HG02642 (cell line): ENCODE results near the gene AEBP1.
A peak's percentile ranks its signal among the peaks of the same experiment; 100 is the strongest.
"Not testable (repeated sequence)": the region's sequence is repeated elsewhere in the genome, so short reads cannot be mapped to it uniquely, and the experiment has no call there.

Source experiments
- ATAC-seq: cut with Tn5 transposase; IDR thresholded peaks from one replicate; pipeline ENCODE4 v1.9.1; 2021; ENCODE audit warnings: mild to moderate bottlenecking; ENCODE audit not compliant: unreplicated experiment, poor library complexity

The AEBP1 gene

DNA sequence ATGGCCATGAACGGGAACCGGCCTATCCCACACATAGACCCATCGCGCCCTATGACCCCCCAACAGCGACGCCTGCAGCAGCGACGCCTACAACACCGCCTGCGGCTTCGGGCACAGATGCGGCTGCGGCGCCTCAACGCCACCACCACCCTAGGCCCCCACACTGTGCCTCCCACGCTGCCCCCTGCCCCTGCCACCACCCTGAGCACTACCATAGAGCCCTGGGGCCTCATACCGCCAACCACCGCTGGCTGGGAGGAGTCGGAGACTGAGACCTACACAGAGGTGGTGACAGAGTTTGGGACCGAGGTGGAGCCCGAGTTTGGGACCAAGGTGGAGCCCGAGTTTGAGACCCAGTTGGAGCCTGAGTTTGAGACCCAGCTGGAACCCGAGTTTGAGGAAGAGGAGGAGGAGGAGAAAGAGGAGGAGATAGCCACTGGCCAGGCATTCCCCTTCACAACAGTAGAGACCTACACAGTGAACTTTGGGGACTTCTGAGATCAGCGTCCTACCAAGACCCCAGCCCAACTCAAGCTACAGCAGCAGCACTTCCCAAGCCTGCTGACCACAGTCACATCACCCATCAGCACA is 9.7 kb downstream of the AEBP1 start:
- ATAC-seq = no peak

DNA sequence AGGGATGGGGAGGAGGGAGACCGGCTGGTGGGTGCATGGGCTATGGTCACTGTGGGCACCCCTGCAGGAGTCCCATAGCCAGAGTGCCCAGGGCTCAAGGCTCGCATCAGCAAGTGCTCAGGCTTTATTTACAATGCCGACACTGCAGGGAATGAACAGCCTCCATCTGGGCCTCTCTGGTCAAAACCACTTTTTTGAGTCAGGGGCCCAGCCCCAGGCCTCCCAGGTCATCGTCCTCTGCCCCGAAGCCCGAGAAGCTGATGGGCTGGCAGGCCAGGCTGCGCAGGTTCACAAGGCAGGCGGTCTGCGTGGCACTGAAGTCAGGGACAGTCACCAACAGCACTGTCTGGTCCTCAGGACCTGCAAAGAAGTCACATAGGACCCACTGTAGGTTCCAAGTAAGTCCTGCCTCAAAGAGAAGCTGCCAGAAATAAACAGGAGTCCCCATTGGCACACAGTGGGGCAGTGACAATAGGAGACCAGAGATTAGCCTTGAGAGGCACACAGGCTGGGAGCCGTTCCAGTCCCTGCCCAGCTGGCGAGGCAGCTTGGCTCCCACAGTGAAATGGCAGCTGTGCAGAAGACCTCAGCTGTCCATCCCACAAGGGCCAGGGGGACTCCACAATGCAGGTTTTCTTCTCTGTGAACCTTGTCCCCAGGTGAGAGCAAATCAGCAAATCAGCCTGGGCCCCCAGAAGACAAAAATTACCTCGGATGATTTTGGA is 10.6 kb downstream of the AEBP1 start:
- ATAC-seq = no peak

DNA sequence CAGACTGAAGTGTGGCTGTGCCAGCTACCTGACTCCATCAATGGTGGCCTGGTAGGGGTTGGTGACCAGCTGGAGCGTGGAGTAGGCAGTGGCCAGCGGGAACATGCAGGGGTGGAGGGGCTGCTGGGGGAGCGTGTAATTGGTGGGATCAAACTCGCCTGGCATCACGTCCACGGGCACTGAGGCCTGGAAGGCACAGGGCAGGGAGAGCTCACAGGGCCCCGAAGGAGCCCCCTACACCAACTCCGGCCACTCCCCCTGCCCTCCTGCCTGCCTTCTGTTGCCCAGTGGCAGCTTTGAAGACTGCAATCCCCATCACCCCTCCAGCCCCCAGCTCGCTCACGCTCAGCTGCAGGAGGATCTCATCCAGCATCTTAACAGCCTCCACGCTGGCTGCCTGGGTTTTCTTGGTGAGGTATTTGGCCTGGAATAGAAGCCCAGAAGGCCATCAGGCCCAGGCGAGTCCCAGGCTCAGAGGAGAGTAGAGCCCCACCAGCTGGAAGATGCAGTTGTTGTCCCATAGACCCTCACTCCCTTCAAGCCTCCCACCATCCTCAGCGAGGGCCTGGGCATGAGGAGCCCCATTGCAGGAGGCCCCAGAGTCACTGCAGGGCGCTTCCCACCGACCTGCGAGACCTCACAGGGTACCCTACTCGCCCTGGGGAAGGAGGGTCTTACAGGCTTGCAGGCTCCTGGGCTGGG is 12.1 kb downstream of the AEBP1 start:
- no peak for ATAC-seq

DNA sequence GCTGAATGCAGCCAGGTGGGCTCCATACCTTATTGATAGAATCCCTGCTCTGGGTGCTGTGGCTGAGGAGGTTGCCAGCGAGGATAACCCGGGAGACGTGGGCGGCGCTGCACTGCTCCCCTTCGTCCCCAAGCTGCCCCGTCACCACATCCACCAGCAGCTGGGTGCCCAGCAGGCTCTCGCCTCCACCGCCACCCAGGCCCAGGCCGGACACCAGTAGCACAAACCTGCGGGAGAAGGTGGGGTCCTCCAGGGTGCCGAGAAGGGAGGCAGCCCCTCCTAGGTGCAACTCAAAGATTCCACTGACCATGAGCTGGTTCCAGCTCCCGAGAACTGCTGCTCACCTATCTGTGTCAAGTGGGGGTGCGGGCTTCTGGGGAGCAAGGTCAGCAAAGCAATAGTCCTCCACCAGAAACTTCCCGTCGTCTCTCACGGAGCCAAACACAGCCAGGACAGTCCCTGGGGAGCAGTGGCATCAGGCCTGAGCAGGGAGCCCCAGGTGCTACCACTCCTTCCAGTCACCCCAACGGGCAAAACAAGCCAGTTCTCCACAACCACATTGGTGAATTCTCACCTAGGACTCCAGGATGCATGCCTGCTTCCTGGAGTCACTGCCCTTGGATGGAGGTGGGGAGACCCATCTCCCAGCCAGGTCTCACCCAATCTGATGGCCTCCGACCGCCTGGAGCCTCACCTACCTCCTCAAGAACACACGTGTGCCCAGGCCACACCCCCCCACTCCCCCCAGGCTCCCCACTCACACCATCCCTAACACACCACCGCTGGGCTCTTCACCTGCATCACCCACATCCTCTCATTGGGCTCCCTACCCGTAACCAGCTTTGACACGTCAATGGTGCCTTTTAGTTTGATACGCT is 12.9 kb downstream of the AEBP1 start:
- no peak for ATAC-seq

DNA sequence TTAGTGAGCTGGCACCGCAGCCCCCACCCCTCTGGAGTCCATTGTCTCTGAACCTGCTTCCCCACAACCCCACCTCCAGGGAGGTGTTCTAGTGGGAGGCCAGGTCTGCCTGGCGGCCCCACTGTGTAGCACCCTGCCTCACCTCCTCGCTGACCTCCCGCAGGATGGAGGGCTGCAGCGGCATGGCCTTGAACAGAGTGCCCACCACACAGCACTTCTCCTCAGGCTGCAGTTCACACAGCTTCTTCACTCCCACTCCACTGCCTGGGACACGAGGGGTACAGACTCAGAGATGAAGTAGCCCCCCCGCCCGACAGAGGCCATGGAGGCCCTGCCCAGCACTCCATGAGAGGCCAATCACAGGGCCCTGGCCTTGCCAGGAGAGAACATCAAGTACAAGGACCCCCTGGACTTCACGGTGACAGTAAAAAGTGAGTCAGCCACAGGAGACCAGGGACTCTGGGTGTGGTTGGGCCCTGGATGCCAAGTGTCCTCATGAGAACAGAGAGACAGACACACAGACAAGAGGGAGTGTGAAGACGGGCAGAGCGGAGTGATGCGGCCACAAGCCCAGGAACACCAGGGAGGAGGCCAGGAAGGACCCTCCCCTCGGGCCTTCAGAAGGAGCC is 13.8 kb downstream of the AEBP1 start:
- no peak for ATAC-seq

DNA sequence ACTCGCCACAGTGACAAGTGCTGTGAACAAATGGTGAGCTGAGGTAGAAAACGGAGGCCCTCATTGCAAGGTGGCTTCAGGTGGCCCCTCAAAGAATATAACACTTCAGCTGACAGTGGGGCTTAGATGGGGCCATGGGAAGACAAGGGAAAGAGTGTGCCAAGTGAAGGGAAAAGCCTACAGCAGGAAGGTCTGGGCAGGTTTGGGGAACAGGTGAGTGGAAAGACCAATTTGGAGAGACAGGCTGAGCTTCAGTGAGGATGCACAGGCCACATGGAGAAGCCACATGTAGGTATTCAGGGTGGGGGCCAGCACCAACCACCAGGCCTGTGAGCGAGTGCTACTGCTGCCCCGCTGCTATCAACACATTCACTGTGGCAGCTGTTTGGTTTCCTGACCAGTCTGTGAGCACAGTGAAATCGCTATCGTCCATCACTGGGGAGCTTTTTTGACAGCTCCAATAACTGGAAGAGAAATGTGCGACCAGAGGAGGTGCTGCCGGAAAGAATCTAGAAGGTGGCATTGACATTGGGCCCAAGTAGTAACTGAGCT is 15.8 kb downstream of the AEBP1 start:
- no peak for ATAC-seq

DNA sequence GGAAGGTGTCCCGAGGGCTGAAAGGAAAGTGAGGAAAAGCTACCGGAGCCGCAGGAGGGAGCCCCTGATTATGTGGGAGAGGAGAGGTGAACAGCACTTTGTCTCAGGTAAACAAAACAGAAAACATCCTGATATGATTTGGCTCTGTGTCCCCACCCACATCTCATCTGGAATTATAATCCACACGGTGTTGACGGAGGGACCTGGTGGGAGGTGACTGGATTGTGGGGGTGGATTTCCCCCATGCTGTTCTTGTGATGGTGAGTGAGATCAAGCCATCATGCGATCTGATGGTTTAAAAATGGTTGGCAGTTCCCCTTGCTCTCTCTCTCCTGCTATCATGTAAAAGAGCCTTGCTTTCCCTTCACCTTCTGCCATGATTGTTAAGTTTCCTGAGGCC is 16.2 kb downstream of the AEBP1 start:
- ATAC-seq = no peak

DNA sequence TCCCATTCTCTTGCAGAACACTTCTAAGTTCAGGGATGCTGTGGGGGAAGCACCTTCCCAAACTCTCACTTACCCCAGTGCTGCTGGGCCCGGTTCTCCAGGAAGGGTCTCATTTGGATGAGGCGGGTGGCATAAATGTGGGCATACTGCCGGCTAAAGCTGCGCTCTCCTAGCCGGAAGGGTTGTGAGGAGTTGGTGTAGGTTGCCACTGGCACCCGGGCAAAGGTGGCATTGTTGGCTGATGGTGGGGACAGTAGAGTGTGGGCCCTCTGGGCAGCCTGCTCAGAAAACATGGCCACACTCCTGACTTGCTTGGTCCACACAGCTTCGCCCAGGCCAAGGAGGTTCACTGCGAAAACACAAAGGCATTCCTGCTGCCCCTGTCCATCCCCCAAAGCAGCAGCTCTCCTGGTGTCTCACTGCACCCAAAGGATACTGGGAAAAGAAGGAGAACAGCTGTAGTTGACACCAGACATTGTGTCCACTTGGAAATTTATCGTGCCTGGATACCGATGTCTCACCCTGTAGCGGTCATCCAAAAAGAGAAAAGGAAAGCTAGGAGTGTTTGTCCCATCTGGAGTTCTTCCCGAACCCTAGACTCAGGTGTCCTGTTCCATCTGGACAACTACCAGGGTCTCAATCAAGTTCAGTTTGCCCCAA is 17.7 kb downstream of the AEBP1 start:
- no peak for ATAC-seq

DNA sequence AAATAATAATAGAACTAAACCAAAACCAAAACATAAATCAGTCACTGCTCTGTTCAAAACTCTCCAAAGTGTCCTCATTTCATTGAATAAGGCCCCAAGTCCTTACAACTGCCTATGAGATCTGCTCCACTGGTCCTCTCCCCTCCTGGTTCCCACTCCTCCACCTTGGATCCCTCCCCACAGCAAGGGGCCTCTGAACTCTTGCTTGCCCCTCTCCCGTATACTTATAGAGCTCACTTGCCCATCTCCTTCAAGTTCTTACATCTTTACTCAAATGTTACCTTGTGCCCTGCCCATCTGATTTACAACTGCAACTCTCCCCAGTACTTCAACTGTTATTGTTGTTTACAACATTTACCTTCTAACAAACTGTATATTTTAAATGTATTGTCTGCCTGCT is 18.4 kb downstream of the AEBP1 start:
- no peak for ATAC-seq

DNA sequence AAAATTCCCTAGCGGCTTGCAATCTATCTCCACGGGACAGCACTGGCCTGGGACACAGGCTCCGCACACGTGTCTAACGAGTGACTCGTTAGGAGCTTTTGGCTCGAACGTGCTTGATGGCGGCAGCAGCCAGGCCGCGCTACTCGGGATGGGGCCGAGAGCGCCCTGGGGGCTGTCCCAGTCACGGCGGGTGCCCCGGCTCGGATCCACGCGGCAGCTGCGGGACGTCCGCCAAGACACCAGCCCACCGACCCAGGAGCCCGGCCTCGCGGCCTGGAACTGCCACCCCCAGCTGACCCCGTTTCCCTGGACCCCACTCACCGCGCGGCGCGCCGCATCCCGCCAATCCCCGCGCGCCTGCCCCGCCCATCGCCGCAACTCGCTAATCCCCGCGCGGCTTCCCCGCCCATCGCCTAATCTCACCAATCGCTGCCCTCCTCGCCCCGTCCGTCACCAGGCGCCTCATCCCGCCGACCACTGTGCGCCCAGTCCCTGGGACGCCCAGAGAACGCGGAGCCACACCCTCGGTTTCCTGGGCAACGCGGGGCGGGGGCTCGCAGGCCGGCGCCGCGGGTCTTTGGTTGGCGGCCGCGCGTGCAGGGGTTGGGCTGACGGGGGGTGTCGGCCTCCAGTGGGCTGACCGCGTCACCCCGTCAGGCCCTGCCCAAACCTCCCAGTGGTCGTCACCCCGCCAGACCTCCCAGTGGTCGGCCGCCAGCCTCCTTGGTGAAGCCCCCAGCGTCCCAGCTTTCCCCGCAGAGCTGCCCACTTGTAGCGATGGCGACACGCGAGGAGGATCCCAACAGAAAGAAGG is 19.3 kb downstream of the AEBP1 start, which contains the start of gene POLD2:
POLD2 (minus strand) TSS at position 359 of the 814 bp plus-strand sequence. CDS start 1,495 bp downstream, outside the sequence.
- peak; percentile 99 for ATAC-seq

DNA sequence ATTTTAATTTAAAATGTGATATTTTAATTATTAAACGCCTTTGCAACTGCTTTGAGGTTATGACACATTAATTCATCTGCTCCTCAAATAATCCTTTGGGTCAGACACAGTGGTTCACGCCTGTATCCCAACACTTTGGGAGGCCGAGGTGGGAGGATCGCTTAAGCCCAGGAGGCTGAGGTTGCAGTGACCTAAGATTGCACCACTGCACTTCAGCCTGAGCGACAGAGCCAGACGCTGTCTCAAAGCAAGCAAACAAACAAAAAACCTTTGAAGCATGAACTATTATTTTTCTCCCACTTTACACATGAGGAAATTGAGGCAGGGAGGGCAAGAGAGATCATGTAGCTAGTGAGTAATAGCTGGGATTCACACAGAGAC is 20.7 kb downstream of the AEBP1 start:
- ATAC-seq = no peak

DNA sequence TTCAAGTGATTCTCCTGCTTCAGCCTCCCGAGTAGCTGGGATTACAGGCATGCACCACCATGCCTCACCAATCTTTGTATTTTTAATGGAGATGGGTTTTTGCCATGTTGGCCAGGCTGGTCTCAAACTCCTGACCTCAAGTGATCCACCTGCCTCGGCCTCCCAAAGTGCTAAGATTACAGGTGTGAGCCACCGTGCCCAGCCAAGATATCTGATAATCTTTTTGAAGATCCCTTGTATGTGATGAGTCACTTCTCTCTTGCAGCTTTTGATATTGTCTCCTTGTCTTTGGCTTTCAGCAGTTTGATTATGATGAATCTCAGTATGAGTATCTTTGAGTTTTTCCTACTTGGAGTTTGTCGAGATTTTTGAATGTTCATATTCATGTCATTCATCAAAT is 22.4 kb downstream of the AEBP1 start:
- not testable (repeated sequence) for ATAC-seq

DNA sequence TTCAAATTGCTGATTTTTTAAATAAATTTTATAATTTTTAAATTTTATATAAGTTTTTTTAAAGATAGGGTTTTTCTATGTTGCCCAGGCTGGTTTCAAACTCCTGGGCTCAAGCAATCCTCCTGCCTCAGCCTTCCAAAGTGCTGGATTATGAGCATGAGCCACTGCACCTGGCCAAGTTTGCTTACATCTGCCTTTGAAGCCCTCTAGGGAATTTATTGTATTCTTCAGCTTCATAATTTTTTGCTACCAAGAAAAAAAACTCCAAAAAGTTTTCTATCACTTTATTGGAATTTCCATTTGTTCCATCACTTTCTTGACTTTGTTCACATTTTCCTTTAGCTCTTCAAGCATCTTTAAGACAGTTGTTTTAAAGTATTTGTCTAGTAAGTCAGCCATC is 23.0 kb downstream of the AEBP1 start:
- no peak for ATAC-seq

DNA sequence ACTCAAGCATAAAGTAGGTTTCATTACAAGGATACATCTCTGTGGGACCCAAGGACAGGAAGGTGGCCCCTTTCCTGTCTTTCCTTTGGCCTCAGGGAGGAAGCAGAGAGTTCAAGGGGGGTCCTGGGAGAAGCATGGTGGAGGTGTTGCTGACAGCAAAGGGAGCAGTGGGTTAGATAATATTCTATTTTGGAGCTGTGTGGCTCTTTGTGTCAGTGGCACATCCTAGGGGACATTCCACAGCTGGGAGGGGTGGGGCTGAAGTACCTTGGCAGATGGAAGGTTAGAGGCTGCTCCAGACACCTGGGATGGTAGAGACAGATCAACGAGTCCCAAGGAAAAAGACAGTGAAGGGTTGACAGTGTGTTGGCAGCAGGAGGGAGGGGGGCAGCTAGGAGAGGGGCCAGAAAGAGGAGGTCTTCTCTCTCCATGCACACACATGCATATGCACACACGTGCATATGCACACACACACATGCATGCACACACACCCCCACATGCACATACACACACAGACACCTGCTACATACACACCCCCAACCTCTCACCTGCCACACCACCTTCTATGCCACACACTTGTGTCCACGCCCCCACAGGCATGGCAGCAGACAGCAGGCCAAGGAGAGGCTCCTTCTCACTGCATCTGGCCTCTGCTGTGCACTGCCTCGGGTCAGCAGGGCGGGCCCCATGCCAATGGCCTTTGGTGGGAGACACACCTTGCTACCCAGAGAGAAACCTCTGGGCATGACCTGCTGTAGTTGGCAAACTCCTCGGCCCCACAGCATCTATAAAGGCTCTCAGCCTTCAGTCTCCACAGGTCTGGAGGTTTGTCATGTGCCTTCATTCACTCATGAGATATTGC is 24.8 kb downstream of the AEBP1 start:
- ATAC-seq = no peak

DNA sequence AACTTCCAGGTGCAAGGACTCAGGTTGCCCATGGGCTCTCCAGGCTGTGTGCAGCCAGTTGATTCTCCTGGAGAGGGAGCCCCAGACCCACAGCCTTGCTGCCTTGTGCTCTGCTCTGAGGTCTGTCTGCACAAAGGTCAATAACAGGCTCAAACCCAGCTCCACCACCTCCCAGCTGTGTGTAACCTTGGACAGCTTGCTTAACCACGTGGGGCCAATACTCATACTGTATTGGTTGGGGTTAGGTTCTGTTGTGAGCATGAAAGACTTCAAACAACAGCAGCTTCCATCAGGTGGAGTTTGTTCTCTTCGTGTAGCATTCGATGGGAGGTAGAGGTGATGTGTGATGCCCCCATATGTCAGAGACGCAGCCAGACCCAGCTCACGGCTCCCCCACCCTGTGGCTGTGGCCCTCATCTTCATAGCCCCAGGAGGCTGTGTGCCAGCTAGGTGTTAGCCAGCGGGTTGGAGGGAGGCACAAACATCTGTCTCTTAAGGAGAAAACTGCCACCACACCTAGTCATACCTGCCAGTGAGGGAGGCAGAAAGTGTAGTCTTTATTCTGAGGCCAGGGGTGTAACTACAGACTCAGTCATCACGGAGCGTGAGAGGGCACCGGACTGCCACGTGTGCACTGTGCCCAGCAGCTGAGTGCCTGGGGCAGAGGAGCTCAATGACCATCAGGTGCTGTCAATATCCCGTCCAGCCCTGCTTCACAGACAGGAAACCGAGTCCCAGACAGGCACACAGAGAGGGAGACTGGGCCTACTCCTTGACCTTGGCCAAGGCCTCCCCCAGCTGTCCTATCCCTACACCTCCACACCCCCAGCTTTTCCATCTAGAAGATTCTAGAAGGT is 27.3 kb downstream of the AEBP1 start:
- ATAC-seq = no peak

DNA sequence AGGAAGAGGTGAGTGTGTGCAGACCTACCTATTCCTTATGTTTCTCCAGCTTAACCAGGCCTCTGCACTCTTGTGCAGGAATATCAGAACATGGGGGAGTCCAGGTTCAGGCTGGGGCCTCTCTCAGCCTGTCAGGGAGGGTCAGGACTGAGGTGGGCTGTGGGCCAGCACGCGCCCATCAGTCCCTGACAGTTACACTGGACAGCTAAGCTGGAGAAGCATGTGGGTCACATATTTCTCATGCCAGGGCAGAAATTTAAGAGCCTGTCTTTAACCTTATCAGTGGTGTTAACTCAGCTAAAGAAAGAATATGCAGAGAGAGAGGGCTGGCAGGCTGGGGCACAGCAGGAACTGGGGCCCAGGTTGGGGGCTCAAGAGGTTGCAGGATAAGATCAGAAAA is 27.9 kb downstream of the AEBP1 start:
- ATAC-seq = no peak

DNA sequence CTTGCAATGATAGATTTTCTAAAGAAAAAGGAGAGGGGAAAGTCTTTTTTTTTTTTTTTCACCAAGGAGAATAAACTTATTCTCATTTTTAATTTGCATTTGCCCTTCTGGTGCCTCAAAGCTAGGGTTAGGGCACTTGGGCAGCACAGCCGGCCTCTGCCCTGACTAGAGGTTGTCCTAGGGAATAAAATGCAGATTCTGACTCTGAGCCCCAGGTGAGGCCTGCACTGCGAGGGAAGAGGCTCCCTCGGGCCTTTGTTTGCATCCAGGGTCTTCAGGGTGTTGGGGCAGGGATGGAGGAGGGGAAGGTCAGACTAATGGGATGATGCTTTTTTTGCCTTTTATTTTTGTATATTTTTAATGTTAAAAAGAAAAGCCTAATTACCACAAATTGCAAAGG is 29.1 kb downstream of the AEBP1 start:
- no peak for ATAC-seq
